ENCODE measurements around the gene OR51B6.
"Not testable (repeated sequence)": the region's sequence is repeated elsewhere in the genome, so short reads cannot be mapped to it uniquely, and the experiment has no call there.

Gene OR51B6, protein sequence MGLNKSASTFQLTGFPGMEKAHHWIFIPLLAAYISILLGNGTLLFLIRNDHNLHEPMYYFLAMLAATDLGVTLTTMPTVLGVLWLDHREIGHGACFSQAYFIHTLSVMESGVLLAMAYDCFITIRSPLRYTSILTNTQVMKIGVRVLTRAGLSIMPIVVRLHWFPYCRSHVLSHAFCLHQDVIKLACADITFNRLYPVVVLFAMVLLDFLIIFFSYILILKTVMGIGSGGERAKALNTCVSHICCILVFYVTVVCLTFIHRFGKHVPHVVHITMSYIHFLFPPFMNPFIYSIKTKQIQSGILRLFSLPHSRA

DNA sequence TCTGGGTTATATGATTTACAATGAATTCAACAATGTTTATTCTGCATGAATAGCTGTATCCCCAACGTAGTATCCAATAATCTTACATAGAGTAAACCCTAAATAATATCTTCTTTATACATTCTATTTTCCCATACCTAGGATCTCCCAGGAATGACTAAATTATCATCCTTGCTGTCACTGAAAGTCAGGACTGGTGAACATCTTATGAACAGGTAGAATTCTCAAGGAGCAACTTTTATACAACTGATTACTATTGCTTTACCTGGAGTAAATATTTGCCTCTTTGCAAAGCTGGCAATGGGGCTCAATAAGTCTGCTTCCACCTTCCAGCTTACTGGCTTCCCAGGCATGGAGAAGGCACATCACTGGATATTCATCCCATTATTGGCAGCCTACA lies at the start of gene OR51B6:
TSS of gene OR51B6 (plus strand) at position 301 of the 400 bp plus-strand sequence. CDS start at position 301, 0 bp downstream.
- DNase-seq = no peak

DNA sequence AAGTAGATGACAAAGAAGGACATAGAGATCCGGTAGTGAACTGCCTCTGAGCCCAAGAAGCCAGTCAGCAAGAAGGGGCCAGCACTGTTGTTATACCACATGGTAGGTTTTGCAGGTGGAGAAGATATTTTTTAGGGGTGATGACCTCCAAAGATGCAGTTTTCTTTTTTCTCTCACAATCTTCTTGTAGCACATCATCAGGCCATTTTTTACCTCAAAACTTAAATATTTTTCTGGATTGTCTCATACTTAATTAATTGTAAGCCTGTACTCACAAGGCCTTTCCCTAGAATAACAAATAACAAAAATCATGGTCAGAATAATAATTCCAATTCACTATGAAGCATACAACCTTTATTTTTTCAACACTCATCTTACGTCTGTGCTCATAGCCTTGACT lies 49.5 kb upstream of the OR51B6 start, which contains the start of gene OR51B4:
TSS of gene OR51B4 (minus strand) at position 101 of the 400 bp plus-strand sequence. CDS start at position 101, 0 bp downstream.
- DNase-seq = no peak

- DNase-seq = no peak
These were observed 47.7 kb upstream of the OR51B6 start for GRCh38 chr11:5303626-5304025.

DNA sequence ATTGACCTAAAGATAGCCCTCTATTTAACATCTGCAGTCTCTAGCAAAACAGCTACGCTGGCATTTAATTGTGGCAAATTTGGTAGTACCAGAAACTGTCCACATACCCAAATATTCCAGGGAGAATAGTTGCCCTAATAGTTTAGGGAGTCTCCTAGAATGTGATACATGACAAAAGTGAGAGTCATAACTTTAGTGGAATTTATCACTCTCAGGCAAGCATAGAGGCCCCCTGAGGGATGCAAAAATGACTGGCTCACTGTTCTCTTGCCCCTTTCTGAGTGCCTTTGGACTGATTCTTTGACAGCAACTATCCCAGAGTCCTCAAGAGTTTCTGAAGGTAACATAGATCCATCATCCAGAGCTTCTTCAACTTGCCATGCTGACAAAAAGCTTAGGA lies 47.3 kb upstream of the OR51B6 start:
- no peak for DNase-seq

DNA sequence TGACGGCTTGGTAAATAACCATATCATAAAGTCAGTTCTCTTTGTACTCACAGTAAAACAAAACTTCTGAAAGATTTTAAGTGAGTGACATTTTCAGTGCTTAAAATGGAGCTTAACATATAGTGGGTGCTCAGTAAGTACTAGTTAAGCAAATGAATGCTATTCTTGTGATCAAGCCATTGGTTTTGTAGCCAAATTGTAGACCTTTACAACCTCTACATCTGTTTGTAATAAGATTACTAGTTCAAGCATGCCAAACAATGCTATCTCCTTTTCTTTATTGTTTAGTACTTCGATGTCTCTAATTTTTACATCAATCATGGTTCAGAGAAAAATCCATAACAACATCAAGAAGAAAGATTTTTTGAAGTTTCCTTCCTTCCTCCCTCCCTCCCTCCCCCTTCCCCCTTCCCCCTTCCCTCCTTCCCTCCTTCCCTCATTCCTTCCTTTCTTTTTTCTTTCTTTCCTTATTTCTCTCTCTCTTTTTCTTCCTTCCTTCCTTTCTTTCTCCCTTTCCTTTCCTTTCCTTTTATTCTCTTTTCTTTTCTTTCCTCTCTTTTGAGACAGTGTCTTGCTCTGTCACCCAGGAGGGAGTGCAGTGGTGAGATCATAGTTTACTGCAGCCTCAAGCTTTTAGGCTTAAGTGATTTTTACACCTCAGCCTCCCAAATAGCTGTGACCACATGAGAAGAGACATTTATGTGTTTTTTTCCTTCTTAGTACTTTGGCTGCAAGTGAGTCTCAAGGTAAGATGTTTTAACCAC lies 43.9 kb upstream of the OR51B6 start:
- no peak for DNase-seq

GRCh38 chr11:5310423-5310822 lies 40.9 kb upstream of the OR51B6 start:
- no peak for DNase-seq

GRCh38 chr11:5313326-5314023 lies 37.8 kb upstream of the OR51B6 start:
- DNase-seq = not testable (repeated sequence)

DNA sequence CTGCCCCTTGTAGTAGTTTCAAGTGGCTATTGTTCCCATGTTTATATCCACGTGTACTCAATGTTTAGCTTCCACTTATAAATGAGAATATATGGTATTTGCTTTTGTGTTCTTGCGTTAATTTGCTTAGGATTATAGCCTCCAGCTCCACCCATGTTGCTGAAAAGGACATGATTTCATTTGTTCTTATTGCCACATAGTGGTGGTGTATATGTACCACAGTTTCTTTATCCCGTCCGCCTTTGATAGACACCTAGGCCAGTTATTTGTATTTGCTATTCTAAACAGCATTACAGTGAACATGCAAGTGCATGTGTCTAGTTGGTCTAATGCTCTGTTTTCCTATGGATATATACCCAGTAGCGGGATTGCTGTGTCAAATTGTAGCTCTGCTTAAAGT lies 34.0 kb upstream of the OR51B6 start:
- DNase-seq = no peak

DNA sequence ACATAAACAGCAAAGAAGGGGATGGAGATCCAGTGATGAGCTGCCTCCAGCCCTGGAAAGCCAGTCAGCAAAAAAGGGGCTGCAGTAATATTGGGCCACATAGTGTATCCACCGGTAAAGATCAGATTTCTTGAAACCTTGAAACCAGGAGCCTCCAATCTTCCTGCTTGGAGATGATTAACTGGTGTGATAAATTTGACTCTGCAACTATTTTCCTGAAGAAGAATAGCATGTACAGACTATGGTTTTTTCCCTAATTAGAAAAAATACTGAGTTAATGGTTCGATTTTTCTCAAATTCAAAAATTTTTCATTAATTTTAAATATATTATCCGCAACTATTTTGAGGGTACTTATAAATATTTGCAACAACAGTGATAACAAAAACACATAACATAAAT lies 27.1 kb upstream of the OR51B6 start, which contains the start of gene OR51B2:
TSS of gene OR51B2 (minus strand) at position 101 of the 400 bp plus-strand sequence. CDS start at position 101, 0 bp downstream.
- DNase-seq = no peak

GRCh38 chr11:5335170-5335569 lies 16.1 kb upstream of the OR51B6 start:
- no peak for DNase-seq

DNA sequence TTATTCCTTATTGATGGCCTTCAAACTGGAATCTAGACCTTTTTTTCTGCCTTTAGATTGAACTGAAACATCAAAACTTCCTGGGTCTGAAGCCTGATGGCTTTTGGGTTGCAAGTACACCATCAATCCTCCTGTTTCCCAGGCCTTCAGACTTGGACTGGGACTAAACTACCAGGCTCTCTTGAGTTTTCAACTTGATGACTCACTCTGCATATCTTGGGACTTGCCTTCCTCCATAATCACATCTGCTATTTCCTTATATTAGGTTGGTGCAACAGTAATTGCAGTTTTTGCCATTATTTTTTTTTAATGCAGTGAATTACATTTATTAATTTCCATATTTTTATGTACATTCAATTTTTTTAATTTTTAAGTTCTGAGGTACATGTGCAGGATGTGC lies 15.0 kb upstream of the OR51B6 start:
- no peak for DNase-seq

DNA sequence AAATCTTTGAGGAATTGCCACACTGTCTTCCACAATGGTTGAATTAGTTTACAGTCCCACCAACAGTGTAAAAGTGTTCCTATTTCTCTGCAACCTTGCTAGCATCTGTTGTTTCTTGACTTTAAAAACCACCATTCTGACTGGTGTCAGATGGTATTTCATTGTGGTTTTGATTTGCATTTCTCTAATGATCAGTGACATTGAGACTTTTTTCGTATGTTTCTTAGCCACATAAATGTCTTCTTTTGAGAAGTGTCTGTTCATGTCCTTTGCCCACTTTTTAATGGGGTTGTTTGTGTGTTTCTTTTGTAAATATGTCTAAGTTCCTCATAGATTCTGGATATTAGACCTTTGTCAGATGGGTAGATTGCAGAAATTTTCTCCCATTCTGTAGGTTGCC lies 14.1 kb upstream of the OR51B6 start:
- not testable (repeated sequence) for DNase-seq

- no peak for DNase-seq
These were observed 11.5 kb upstream of the OR51B6 start for GRCh38 chr11:5339771-5340322.

- no peak for DNase-seq
These were observed 7.6 kb upstream of the OR51B6 start, which contains the start of gene OR51B5 for GRCh38 chr11:5343474-5344335. OR51B5 (minus strand) TSS chr11:5343524; CDS start chr11:5343524, 0 bp downstream.

- no peak for DNase-seq
These were observed 5.5 kb upstream of the OR51B6 start for GRCh38 chr11:5345831-5346230.

DNA sequence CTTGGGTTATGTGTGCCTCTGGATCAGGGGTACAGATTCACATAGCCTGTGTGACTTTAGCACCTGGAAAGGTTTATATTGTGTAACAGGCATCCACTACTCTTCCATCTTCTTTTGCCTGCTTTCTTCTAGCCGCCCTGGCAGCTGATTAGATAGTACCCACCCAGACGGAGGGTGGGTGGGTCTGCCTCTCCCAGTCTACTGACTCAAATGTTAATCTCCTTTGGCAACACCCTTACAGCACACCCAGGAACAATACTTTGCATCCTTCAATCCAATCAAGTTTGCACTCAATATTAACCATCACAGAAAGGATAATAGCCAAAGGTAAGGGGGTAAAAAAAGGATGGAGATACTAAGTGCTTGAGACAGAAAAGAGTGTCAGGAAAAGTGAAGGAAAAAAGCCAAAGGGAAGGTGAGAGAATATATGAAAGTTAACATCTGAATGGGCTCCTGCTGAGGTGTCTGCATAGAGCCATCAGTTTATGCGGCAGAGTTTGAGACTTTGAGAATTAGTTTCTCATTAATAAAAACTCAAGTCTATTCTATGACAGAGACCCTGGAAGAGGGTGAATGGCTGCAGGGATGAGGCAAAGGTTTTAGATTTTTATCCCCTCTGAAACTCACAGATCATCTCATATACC lies 2.6 kb upstream of the OR51B6 start:
- DNase-seq = no peak

- no peak for DNase-seq
These were observed 1.8 kb upstream of the OR51B6 start for GRCh38 chr11:5349550-5349949.

- DNase-seq = not testable (repeated sequence)
These were observed 4.7 kb downstream of the OR51B6 start for GRCh38 chr11:5356031-5356430.

DNA sequence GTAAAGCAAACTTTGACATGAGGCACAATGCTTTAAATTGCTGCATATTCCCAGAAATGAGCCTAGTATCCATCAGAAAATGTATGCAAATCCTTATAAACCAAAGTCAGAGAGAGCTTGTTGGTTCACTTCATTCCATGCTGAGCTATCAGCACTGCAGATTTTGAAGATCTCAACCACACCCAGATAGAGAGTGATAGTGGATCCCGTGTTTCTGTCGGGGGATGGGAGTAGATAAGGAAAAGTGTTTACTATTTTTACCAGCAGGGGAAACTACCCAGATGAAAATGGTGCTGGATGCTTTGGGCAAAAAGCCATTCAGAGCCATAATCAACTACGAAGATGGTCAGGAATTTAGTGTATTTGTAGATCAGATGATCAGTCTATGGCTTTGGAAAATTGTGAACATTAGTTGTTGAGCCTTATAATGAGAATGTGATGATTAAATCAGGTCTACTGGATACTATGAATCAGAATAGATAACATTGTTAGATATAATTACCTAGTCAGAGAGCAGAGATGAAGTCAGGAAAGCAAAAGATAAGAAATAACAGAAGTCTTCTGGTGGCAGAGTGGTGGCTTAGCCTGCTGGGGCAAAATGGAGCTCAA lies 10.8 kb downstream of the OR51B6 start:
- DNase-seq = no peak

DNA sequence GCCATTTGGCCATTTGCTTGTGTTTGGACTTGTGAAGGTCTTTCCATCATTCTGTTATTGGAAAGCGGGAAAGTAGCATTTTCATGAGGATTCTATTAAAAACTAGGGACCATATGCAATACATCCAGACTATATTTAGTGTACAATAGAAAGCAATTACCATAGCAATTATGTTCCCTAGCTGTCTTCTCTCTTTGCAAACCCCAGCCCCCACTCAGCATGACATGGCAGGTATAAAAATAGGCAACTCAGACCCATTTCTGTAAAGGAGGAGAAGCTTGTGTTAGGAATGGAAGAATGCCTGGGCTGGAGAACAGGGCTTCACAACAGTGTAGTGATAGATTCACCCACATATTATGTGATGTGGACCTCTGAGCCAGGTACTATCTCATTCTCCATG lies 12.4 kb downstream of the OR51B6 start:
- DNase-seq = no peak

- no peak for DNase-seq
These were observed 12.9 kb downstream of the OR51B6 start for GRCh38 chr11:5364214-5364613.

Data from NCI-H2171 treated with DMSO at 0.1 percent for 48 hours (cell line).